ENCODE measurements around the gene ADAM10. TPM values are rescaled to one million over a fixed set of nuclear protein-coding genes. Genes with fewer than 3 reads are reported as not detected.

ADAM10 gene
- polyA plus RNA-seq, 1 donor (not counting 4 experiments of a cell fraction or from before 2014, with no cell fraction given) = 198 TPM

DNA sequence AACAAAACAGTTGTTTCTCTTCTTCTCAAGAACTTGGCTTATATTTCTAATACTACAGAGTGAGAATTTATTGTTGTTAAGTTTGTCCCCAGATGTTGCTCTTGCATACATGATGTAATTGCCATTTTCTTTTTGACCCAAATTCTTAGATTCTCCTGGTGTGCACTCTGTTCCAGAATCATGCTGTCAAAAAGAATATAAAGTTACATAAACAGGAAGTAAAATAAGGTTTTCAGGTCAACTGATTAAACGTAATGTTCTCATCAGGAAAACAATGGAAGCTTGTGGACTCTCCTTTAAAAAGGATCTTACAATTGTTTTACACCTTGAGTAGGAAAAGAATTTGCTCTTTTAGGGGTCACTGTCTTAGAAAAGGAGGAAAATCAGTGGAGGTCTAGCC is 121.8 kb downstream of the ADAM10 start:
- H3K36me3 ChIP-seq (ENCODE audit: control insufficient read depth in 2 of 2, extremely low read depth in 1 of 2, insufficient read depth in 2 of 2, low read length in 2 of 2) = peaks cover 3 to 13% of the 10 kb centered on the region in 2 experiments
- no peak overlapping the region for H3K9ac ChIP-seq (ENCODE audit: control insufficient read depth, extremely low read depth, insufficient read depth, low read length)
- H3K79me2 ChIP-seq (ENCODE audit: control insufficient read depth, insufficient read depth, low read length) = peaks cover 2% of the 10 kb centered on the region
- no peaks in the 10 kb centered on the region for H3K9me3 ChIP-seq (ENCODE audit: control insufficient read depth, low read depth, low read length)
- no peak overlapping the region for H3K4me3 ChIP-seq (ENCODE audit: control insufficient read depth in 2 of 3, extremely low read depth in 1 of 3, insufficient read depth in 2 of 3, low read depth in 1 of 3, low read length in 3 of 3)
- H3K27me3 ChIP-seq (ENCODE audit: control insufficient read depth, extremely low read depth, insufficient read depth, low read length) = no peaks in the 10 kb centered on the region
- no peak for FAIRE-seq
- H3K4me2 ChIP-seq (ENCODE audit: control insufficient read depth, extremely low read depth, insufficient read depth, low read depth, low read length) = no peak overlapping the region
- H4K20me1 ChIP-seq (ENCODE audit: control insufficient read depth, extremely low read depth, insufficient read depth, low read length) = no peaks in the 10 kb centered on the region
- H3K4me1 ChIP-seq (ENCODE audit: control insufficient read depth, extremely low read depth, insufficient read depth, low read length) = peaks cover 5% of the 10 kb centered on the region
- no peak overlapping the region for H2AFZ ChIP-seq (ENCODE audit: control insufficient read depth, low read length)
- H3K9me1 ChIP-seq (ENCODE audit: control insufficient read depth, extremely low read depth, insufficient read depth, low read length) = no peaks in the 10 kb centered on the region
- dilution Hi-C loops (cut with MboI; ENCODE audit: extremely low pct_ligation_motif_present, low sequenced_read_pairs) = no loop called here
- TF ChIP-seq, protein P1, sequence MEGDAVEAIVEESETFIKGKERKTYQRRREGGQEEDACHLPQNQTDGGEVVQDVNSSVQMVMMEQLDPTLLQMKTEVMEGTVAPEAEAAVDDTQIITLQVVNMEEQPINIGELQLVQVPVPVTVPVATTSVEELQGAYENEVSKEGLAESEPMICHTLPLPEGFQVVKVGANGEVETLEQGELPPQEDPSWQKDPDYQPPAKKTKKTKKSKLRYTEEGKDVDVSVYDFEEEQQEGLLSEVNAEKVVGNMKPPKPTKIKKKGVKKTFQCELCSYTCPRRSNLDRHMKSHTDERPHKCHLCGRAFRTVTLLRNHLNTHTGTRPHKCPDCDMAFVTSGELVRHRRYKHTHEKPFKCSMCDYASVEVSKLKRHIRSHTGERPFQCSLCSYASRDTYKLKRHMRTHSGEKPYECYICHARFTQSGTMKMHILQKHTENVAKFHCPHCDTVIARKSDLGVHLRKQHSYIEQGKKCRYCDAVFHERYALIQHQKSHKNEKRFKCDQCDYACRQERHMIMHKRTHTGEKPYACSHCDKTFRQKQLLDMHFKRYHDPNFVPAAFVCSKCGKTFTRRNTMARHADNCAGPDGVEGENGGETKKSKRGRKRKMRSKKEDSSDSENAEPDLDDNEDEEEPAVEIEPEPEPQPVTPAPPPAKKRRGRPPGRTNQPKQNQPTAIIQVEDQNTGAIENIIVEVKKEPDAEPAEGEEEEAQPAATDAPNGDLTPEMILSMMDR (optimal IDR thresholded peaks at IDR 0.05 in 1 of 3, IDR thresholded peaks at IDR 0.05 in 1 of 3, conservative IDR thresholded peaks at IDR 0.05 in 1 of 3; ENCODE audit: extremely low read depth in 1 of 3, insufficient read depth in 2 of 3, low read length in 3 of 3) = no peak
- no peak for TF ChIP-seq EZH2 (IDR thresholded peaks at IDR 0.05; ENCODE audit: low read length)
- no peak for DNase-seq (ENCODE audit: low read depth, low spot score)
- no peak overlapping the region for H3K27ac ChIP-seq (ENCODE audit: control insufficient read depth, insufficient read depth, low read length)

DNA sequence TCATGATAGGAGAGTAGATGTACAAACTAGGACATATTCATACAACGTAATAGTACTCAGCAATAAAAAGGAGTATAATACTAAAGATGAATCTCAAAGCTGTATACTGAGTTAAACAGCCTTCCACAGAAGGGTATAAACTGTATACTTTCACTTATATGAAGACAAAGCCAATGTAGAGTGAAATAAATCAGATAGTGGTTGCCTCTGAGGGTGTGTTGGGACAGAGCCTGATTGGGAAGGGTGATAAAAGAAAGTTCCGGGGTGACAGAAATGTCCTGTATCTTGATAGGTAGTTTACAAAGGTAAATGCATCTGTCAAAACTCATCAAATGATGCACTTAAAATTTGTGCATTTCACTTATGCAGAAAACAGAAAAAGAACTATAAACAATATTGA is 122.5 kb downstream of the ADAM10 start:
- Histone ChIP-seq H3K4me3 (ENCODE audit: control insufficient read depth in 2 of 3, extremely low read depth in 1 of 3, insufficient read depth in 2 of 3, low read depth in 1 of 3, low read length in 3 of 3) (no peak overlapping the region), H2AFZ (ENCODE audit: control insufficient read depth, low read length) (no peak overlapping the region), H3K9ac (ENCODE audit: control insufficient read depth, extremely low read depth, insufficient read depth, low read length) (no peak overlapping the region), H4K20me1 (ENCODE audit: control insufficient read depth, extremely low read depth, insufficient read depth, low read length) (no peaks in the 10 kb centered on the region), H3K27me3 (ENCODE audit: control insufficient read depth, extremely low read depth, insufficient read depth, low read length) (no peaks in the 10 kb centered on the region), H3K9me1 (ENCODE audit: control insufficient read depth, extremely low read depth, insufficient read depth, low read length) (no peaks in the 10 kb centered on the region), H3K36me3 (ENCODE audit: control insufficient read depth in 2 of 2, extremely low read depth in 1 of 2, insufficient read depth in 2 of 2, low read length in 2 of 2) (peaks cover 3 to 10% of the 10 kb centered on the region in 2 experiments), H3K4me2 (ENCODE audit: control insufficient read depth, extremely low read depth, insufficient read depth, low read depth, low read length) (no peak overlapping the region), H3K4me1 (ENCODE audit: control insufficient read depth, extremely low read depth, insufficient read depth, low read length) (peaks cover 5% of the 10 kb centered on the region), H3K27ac (ENCODE audit: control insufficient read depth, insufficient read depth, low read length) (no peak overlapping the region), H3K9me3 (ENCODE audit: control insufficient read depth, low read depth, low read length) (no peaks in the 10 kb centered on the region), H3K79me2 (ENCODE audit: control insufficient read depth, insufficient read depth, low read length) (peaks cover 2% of the 10 kb centered on the region)
- DNase-seq (ENCODE audit: low read depth, low spot score) (no peak), FAIRE-seq (no peak)
- dilution Hi-C loops (cut with MboI; ENCODE audit: extremely low pct_ligation_motif_present, low sequenced_read_pairs) = no loop called here
- no peak for TF ChIP-seq EZH2 (IDR thresholded peaks at IDR 0.05; ENCODE audit: low read length)
- TF ChIP-seq, protein P1 (optimal IDR thresholded peaks at IDR 0.05 in 1 of 3, IDR thresholded peaks at IDR 0.05 in 1 of 3, conservative IDR thresholded peaks at IDR 0.05 in 1 of 3; ENCODE audit: extremely low read depth in 1 of 3, insufficient read depth in 2 of 3, low read length in 3 of 3) = no peak
